GM21717 (cell line): ENCODE measurements around the gene TP73.

Experiments used
- ATAC-seq: cut with Tn5 transposase; IDR thresholded peaks from one replicate; pipeline ENCODE4 v1.9.1; 2021; ENCODE audit warnings: mild to moderate bottlenecking, moderate library complexity; ENCODE audit not compliant: unreplicated experiment

The TP73 gene

DNA sequence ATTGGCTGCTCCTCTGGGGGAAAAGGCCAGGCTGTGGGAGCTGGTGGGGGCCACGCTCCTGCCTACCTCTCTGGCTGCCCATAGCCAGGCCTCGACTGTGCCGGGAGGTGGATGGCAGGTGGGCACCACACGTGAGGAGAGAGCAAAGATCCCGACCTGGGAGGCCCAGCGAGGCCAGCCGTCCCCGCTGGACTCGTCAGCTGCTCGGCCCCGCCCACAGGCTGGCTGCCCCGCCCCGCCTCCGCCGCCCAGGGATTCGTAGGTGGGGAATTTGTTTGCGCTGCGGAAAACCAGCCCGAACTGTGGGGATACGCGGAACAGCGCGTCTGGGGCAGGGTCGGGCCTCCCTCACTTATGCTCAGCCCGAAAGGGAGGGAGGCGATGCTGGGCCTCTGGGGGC lies 31.7 kb downstream of the TP73 start:
- no peak for ATAC-seq

DNA sequence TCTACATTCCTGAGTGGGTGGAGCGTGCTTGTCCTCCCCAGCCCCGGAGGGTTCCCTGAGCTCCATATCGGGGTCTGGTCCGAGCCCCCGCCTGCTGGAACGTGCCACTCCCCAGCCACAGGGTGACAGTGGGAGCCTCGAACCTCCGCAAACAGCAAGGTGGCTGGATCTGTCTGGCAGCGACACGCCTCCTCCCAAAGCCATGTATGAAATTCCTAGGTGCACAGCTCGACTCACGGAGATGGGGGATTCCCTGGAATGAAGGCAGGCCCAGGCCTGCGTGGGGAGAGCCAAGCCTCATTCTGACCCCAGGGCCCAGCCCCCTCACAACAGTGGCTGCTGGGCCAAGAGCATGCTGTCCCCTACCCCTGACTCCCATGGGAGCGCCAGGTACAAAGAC lies 32.9 kb downstream of the TP73 start:
- no peak for ATAC-seq

GRCh38 chr1:3685906-3686305 lies 33.6 kb downstream of the TP73 start:
- no peak for ATAC-seq

DNA sequence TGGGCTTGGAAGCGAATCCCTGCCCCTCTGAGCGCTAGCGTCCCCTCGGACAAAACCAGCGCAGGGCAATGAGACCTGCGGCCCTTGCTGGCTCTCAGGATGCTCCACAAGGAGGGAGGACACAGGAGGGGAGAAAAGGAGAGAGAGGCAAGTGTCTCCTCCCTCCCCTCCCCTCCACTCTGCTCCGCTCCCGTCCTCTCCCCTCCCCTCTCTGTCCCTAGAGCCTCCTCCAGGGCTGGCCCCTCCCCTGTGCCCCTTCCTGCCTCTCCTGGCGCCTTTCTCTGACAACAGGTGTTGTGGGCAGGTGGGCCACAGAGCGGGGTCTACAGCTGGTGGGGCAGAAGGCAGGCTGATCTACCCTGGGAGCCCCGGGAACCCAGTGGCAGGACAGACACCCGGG lies 35.2 kb downstream of the TP73 start:
- no peak for ATAC-seq

- ATAC-seq: no peak
These were observed 36.2 kb downstream of the TP73 start for GRCh38 chr1:3688356-3689137.

GRCh38 chr1:3689138-3689750 lies 36.9 kb downstream of the TP73 start:
- ATAC-seq: no peak

GRCh38 chr1:3690282-3691065 lies 38.2 kb downstream of the TP73 start:
- ATAC-seq: no peak

- no peak for ATAC-seq
These were observed 39.3 kb downstream of the TP73 start for GRCh38 chr1:3691421-3692204.

GRCh38 chr1:3692598-3692997 lies 40.3 kb downstream of the TP73 start:
- no peak for ATAC-seq

GRCh38 chr1:3693321-3693720 lies 41.0 kb downstream of the TP73 start:
- ATAC-seq: no peak

- ATAC-seq: no peak
These were observed 43.3 kb downstream of the TP73 start for GRCh38 chr1:3695326-3696217.

DNA sequence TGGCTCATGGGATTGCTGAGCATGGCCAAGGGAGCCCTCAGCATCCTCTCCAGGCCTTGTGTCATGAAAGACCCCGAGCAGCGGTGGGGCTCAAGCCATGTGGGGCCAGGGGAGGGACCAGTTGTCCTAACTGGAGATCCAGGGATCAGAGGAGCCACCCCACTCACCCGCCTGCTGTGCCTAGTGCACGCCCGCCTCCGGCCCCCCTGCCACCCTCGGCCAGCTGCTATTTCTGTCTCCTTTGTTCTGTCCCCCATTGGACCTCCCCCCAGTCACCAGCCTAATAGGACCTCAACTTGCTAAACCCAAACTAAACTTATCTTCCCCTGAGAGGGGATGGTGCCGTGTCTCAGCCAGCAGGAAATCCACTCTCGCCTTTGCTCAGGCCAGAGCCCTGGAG lies 44.4 kb downstream of the TP73 start:
- no peak for ATAC-seq

DNA sequence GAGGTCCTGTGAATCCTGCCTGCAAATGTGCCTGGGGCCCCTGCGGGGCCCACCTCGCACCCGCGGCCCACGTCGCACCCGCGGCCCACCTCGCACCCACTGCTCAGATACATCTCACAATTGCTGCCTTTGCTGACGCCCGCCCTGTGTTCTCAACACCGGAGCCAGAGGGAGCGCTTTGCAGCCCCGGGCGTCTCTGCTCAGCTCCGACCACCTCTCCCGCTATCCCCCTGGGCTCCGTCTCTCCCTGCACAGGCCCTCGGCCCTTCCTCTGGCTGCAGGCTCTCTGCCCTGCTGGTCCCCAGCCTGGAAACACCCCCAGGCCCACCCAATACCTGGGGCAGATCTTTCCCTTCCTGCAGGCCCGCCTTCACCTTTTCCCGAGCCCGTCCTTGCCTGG lies 44.8 kb downstream of the TP73 start:
- no peak for ATAC-seq

- no peak for ATAC-seq
These were observed 45.5 kb downstream of the TP73 start for GRCh38 chr1:3697810-3698209.

- no peak for ATAC-seq
These were observed 46.5 kb downstream of the TP73 start for GRCh38 chr1:3698660-3699408.

DNA sequence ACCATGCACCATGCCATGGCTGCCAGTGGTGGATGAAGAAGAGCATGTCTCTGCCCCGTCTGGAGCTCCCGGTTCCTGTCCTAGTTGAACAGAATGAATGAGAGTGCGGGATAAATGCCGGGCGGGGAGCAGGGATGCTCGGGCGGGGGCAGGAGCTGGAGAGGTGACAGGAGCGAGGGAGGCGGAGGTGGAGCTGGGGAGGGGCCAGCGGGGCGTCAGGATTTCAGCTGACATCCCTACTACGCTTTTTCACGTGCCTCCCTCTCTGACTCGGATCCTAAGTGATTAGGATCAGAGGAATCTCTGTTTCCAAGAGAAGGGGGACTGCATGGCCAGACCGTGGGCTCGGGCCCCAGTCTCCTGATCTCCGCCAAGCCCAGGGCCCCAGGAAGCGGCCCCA lies 47.3 kb downstream of the TP73 start:
- no peak for ATAC-seq

GRCh38 chr1:3700631-3701030 lies 48.3 kb downstream of the TP73 start:
- ATAC-seq: no peak

DNA sequence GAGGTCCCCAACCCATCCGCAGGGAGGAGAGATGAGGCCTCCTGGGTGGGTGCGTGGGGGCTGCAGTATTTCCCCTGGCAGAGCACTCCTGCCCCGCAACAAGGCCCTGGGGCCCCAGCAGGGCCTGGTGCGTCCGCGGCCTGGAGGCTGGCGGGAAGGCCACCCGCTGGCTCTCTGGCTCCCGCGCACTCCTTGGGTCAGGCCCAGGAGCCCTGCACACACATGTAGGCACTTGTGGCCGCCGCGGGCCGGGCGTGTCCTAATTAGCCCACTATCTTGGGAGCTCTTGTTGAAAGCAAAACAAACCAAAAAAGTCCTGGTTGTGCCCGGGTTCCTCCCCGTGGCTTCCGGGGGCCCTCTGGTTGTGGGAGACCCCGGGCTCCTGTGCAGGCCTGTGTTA lies 50.2 kb downstream of the TP73 start:
- ATAC-seq: no peak

DNA sequence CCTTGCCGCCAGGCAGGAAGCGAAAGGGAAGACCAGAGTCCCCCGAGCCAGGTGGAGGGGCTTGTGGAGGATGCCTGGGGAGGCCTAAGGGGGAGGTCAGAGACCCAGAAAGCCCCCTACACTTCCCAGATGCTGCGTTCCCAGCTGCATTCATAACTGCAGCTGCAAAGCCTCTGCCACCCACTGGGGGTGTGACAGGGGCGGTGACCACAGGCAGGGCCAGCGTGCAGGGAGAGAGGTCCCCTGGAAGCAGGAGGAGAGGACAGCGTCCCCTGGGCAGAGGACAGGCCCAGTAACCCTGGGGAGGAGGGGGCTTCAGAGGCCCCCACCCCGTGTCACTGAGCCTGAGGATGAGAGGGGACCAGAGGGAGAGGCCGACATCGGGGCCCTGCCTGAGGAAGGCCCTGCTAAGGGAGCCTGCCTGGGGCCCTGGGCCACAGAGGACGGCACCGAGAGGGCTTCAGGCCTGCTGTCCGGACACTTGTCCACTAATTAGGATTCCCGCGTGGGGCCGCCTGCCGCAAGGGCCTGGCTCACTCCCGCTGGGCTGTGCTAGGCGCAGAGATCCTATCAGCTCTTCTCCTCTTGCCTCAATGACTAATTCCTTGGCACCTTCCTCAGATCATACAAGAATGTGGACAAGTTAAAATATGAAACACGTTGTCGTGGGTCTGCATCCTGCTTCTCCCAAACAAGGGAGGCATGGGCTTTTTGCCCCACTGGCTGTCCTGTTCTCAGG lies 50.8 kb downstream of the TP73 start:
- ATAC-seq: no peak
